ENCODE measurements around the gene ETV1.

GRCh38 chr7:14009453-14010418, 20.3 kb upstream of the ETV1 start:
- TF ChIP-seq ZNF274 (IDR thresholded peaks at IDR 0.05; ENCODE audit: low read depth, low read length) (no peak), SUZ12 (IDR thresholded peaks at IDR 0.05; ENCODE audit: extremely low read depth, insufficient read depth, insufficient read length) (no peak), YY1 (IDR thresholded peaks at IDR 0.05; ENCODE audit: insufficient read depth, insufficient read length) (no peak)

Measured in NT2/D1 (cell line).